DLD1 (cell line): Measurements from ENCODE around the gene AQP7.

Experiments
- in situ Hi-C: cut with HindIII; loops from 2 replicates; pipeline ENCODE4 v1.10.0; 2017; ENCODE audit warnings: low sequenced_read_pairs

AQP7 gene

DNA sequence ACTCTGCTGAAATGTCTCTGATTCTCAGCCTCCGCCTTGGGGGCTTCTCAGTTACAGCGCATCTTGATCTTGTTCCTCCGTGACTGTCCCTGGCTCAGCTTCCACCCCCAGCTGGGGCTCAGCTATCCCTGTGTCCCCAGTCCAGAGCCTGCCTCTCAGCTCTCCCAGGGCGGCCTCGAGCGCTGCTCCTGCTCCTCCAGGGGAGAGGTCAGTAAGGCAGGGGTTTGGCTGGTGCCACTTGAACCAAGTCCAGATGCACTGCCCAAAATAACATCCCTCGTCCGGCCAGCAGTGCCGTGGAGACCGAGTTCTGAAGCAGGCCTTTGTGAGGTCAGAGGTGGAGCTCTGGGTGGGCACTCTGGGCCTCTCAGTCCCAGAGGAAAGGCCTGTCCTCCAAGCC, at the start of gene AQP7:
Gene AQP7, minus strand, starts transcription at position 198 of the 400 bp plus-strand sequence. CDS start 1,306 bp downstream, outside the sequence.
- in situ Hi-C loops = loop anchor here (10.0 kb wide), 2 partner anchors 62 to 128 kb away; no protein-coding TSS in a partner anchor

DNA sequence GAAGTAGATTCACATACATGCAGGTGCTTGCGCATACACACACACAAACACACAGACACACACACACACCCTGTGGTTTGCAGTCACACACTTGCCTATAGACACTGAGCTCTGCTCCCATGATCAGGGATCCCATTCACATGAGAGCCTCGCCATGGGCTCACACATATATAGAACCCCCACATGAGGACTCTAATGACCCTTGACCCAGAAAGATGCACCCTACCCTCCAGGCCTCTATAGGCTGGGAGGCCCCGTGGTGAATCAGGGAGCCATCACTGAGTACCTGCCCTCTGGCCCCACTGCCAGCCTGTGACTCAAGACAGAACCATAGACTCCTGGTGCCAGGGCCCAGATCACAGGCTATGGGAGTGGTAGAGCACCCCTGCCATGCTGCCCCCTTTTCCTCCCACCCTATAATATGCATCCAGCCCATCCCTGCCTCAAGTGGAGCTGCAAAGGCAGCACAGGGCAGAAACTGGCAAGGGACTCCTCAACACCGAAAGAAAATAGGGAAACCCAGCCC, 48.3 kb upstream of the AQP7 start:
- in situ Hi-C loops = no loop called here

DNA sequence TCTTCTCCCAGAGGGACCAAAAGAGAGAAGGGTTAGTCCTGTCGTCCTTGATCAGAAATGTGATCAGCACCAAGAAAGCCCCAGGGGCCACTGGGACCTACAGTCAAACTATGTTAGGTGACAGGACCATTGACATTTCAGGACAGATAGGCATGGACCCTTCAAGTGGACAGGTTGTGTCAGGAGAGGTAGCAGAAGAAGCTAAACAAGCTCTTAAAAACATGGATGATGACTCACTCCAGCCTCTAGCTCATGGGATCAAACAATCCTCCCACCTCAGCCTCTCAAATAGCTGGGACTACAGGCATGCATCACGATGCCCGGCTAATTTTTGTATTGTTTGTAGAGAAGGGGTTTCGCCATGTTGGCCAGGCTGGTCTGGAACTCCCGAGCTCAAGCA, 47.3 kb upstream of the AQP7 start:
- in situ Hi-C loops = no loop called here

- in situ Hi-C loops = no loop called here
These were observed 45.6 kb upstream of the AQP7 start for GRCh38 chr9:33447799-33448553.

DNA sequence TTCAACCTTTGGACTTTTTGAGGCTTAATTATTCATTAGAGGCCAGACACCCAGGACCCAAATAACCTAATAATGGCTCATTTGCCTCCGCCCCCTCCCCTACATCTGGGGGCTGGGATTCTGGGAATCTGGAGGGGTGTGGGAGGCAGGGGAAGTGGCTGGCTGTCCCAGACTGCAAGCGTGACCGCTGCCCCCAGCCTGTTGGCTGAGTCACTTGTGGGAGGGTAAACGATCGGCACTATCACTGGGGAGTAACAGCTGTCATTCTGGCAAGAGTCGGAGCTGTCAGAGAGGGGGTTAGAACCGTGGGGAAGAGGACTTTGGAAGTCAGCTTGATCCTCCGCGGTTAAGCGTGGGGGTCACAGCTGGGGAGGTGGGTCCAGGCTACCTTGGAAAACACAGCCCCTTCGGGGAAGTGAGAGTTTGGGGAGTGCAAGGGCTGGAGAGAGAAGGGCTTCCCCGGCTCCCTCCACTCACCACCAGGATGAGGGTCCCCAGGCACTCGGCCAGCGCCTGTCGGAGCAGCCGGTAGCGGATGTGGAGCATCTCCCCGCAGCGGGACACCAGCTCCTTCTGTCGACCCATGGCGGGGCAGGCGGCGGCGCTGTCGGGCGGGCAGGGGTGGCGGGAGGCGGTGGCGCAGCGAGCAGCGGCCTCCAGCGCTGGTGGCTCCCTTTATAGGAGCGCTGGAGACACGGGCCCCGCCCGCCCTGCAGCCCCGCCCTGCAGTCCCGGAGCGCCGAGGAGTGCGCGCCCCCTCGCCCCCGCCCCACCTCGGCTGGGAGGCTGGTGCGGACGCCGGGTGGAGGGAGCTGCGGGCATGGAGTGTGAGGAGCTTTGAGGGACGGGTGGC, 44.8 kb upstream of the AQP7 start, which contains the start of gene AQP3:
Gene AQP3, minus strand, starts transcription at position 648 of the 853 bp plus-strand sequence. Its CDS starts 63 bp downstream, at position 585.
- in situ Hi-C loops = no loop called here

GRCh38 chr9:33446240-33446945, 44.0 kb upstream of the AQP7 start:
- in situ Hi-C loops = no loop called here

- in situ Hi-C loops = no loop called here
These were observed 43.2 kb upstream of the AQP7 start for GRCh38 chr9:33445389-33446239.

DNA sequence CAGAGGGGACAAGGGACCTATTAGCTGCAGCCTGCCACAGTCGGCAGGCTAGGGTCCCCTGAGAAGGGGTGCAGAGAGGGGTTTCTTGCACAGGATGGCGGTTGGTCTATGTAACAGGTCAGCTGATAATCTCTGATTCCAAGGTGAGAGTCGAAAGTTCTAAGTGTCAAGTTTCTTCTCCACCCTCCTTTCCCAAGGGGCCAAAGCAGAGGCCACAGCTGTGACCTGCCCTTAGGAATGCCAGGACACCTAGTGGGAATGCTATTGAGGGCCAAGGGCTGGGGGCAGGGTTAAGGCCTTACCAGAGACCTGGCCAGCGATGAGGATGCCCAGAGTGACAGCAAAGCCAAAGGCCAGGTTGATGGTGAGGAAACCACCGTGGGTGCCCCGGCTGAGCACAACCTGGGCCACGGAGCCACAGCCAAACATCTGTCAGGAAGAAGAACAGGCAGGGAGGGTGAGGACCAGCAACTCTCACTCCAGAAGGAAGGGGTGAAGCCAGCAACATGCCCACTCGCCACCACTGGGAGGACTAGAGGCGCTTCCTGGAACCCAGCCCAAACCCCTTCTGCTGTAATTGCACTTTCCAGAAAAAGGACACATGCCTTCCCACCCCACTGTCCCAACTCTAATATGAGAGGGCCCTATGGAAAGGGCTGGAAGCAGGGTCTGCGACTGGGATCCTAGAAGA, 41.2 kb upstream of the AQP7 start:
- in situ Hi-C loops = no loop called here

- in situ Hi-C loops = no loop called here
These were observed 40.7 kb upstream of the AQP7 start for GRCh38 chr9:33443047-33443446.

- in situ Hi-C loops = no loop called here
These were observed 39.8 kb upstream of the AQP7 start for GRCh38 chr9:33442125-33442524.

DNA sequence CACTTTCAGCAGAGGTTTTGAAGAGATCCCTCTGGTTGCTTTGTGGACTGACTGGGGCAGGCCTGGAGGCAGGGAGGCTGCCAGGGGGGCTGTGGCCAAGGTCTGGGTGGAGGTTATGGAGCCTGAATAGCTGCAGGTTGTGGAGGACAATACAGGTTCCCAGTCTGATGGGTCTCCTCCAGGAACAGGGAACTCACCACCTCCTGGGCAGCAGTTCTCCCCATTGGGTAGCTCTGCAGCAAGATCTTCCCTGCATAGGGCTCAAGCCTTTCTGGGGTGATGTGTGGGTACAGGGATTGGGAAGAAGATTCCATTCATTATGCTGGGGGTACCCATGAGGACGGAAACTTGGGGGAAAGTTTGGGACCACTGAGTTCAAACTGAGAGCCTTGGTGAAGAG, 38.2 kb upstream of the AQP7 start:
- in situ Hi-C loops = no loop called here

GRCh38 chr9:33440204-33440603, 37.8 kb upstream of the AQP7 start:
- in situ Hi-C loops = no loop called here

DNA sequence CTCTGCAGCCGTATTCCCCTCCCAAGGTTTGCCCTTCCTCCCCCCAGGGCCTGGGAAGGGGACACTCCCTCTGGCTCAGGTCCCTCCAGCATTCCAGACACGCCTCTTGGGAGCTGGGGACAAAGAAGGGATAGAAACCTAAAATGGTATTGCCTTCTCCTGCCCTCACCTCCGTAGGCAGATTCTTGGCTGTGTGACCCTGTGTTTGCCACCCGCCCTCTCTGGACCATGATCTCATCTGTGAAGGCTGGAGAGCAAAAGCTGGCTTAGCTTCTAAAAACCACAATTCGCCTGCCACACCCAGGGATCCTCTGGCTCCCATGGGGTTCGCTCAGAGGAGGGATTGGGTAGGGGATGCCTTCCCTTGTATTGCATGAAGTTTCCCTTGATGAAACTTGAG, 37.4 kb upstream of the AQP7 start:
- in situ Hi-C loops = no loop called here

- in situ Hi-C loops = no loop called here
These were observed 36.7 kb upstream of the AQP7 start for GRCh38 chr9:33438926-33439680.

GRCh38 chr9:33437898-33438297, 35.5 kb upstream of the AQP7 start:
- in situ Hi-C loops = no loop called here

DNA sequence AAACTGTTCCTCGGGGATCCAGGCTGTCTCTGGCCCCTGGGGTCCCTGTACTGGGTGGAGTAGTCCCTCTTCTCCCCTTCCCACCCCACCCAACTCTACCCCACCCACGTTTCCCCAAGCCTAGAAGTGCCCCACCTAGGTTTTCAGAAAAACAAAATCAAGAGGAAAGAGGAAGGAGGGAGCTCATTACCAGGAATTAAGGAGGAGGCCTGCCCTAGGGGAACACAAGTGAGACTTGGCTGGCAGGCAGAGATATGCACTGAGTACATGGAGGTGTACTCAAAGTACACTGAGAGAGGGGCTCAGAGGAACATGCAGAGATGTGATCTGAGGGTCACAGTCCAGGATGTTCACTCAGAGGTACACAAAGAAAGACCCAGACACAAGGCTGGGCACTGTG, 34.8 kb upstream of the AQP7 start:
- in situ Hi-C loops = no loop called here

DNA sequence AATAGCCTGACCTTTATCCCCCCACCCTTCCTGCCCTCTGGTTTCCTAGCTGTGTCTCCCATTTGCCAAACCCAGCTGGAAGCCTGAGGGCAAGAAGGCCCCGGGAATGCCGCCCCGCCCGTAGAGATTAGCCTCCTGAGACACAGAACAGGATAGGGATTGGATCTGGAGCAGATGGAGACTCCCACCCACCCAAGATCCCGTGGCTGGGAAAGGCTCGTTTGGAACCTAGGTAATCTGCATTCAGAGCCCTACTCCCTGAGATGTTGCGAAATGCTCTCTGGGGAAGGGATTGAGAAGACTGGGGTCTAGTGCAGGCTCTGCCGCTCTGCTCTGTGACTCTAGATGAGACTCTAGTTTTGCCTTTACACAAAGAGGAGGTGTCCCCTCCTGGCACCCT, 34.1 kb upstream of the AQP7 start:
- in situ Hi-C loops = no loop called here

- in situ Hi-C loops = no loop called here
These were observed 33.5 kb upstream of the AQP7 start for GRCh38 chr9:33435821-33436277.
